Stimulated activated effector memory CD8-positive, alpha-beta T cell treated with anti-CD3 and anti-CD28 coated beads, Interleukin-12 subunit alpha, Interleukin-12 subunit beta, amount 100 ng/mL, for 72 hours (primary cell): ENCODE results near the gene CASP8.
"Not testable (repeated sequence)": the region's sequence is repeated elsewhere in the genome, so short reads cannot be mapped to it uniquely, and the experiment has no call there.

Experiments
- ATAC-seq: fragments of 150-1000 bp; cut with Tn5 transposase; 2 replicates; pipeline ENCODE4 v1.10.0; 2021
- DNase-seq, 2 donors: peaks; one replicate each; pipeline ENCODE4 v3.0.0; 2021 to 2022; ENCODE audit warnings: low spot score in 2 of 2
- H3K27ac Mint-ChIP-seq: one replicate; pipeline ENCODE4 v1.8.0; 2022; ENCODE audit warnings: mild to moderate bottlenecking, mixed read lengths
- H3K36me3 Mint-ChIP-seq: one replicate; pipeline ENCODE4 v1.8.0; 2022; ENCODE audit warnings: mild to moderate bottlenecking, mixed read lengths
- H3K4me1 Mint-ChIP-seq: one replicate; pipeline ENCODE4 v1.8.0; 2022; ENCODE audit warnings: mixed read lengths
- H3K4me3 Mint-ChIP-seq: one replicate; pipeline ENCODE4 v1.8.0; 2022; ENCODE audit warnings: mild to moderate bottlenecking, mixed read lengths
- H3K9me3 Mint-ChIP-seq: one replicate; pipeline ENCODE4 v1.8.0; 2022; ENCODE audit warnings: mixed read lengths

CASP8 gene

DNA sequence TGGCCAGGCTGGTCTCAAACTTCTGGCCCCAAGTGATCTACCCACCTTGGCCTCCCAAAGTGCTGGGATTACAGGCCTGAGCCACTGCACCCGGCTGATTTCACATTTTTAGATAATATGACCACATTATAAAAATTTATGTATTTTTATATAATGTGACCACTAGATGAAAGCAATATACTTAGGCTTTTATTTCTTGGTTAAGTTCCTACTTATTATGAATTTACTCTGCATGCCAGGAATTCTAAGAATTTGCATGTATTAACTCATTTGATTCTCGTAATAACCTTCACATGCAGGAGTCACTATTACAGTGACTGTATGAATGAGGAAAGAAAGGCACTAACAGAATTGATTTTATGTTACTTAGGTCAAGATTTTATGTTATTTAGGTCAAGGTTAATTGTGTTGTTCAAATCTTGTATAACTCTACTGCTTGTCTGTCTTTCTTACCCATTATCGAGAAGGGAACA lies 25.6 kb upstream of the CASP8 start:
- peak overlapping the region; percentile 91 for H3K4me3 Mint-ChIP-seq
- H3K27ac Mint-ChIP-seq = peak overlapping the region; percentile 94
- DNase-seq = no peak
- H3K9me3 Mint-ChIP-seq = no peaks in the 10 kb centered on the region
- H3K4me1 Mint-ChIP-seq = peaks cover 43% of the 10 kb centered on the region
- ATAC-seq = no peak
- peaks cover 70% of the 10 kb centered on the region for H3K36me3 Mint-ChIP-seq

DNA sequence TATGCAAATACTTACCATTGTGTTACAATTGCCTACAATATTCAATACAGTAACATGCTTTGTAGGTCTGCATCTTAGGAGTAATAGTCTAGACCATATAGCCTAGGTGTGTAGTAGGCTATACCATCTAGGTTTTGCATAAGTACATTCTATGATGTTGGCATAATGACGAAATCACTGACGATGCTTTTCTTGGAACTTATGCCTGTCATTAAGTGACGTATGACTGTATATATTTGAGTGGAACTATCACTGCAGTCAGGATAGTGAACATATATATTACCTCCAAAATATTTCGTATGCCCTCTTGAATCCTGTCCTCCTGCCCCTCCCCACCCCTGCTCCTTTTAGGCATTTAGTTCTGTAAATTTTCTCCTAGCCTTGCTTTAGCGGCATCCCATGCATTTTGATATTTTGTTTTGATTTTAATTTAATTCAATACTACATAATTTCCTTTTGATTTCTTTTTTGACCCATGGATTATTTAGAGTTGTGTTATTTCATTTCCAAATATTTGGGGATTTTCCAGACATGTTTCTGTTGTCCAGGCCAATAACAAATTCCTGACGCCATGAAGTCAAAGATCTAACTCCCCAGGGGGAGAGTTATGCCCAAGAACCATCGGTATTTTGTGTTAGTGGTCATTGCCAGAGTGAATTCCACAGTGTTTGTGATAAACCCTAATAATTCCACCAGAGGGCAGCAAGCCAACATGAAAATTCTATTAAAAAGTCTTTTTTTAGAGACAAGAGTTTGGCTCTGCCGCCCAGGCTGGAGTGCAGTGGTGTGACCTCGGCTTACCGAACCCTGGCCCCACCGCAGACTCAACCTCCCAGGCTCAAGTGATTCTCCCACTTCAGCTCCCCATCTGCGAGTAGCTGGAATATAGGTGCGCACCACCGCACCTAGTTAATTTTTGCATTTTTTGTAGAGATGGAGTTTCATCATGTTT lies 24.2 kb upstream of the CASP8 start:
- ATAC-seq = peak; percentile 57
- Mint-ChIP-seq H3K4me1 (peaks cover 52% of the 10 kb centered on the region), H3K9me3 (no peaks in the 10 kb centered on the region)

GRCh38 chr2:201237486-201238123 lies 22.7 kb upstream of the CASP8 start:
- H3K4me3 Mint-ChIP-seq = peak overlapping the region; percentile 91
- peaks cover 88% of the 10 kb centered on the region for H3K36me3 Mint-ChIP-seq
- H3K4me1 Mint-ChIP-seq = peaks cover 43% of the 10 kb centered on the region
- H3K27ac Mint-ChIP-seq = peak overlapping the region; percentile 94
- ATAC-seq = no peak
- DNase-seq = no peak
- no peaks in the 10 kb centered on the region for H3K9me3 Mint-ChIP-seq

More for the DNA sequence above, 24.2 kb upstream of the CASP8 start:
- peak in 1 of 2 donors; percentile 30 for DNase-seq
- Mint-ChIP-seq H3K4me3 (peak overlapping the region; percentile 91), H3K36me3 (peaks cover 84% of the 10 kb centered on the region), H3K27ac (peak overlapping the region; percentile 94)

DNA sequence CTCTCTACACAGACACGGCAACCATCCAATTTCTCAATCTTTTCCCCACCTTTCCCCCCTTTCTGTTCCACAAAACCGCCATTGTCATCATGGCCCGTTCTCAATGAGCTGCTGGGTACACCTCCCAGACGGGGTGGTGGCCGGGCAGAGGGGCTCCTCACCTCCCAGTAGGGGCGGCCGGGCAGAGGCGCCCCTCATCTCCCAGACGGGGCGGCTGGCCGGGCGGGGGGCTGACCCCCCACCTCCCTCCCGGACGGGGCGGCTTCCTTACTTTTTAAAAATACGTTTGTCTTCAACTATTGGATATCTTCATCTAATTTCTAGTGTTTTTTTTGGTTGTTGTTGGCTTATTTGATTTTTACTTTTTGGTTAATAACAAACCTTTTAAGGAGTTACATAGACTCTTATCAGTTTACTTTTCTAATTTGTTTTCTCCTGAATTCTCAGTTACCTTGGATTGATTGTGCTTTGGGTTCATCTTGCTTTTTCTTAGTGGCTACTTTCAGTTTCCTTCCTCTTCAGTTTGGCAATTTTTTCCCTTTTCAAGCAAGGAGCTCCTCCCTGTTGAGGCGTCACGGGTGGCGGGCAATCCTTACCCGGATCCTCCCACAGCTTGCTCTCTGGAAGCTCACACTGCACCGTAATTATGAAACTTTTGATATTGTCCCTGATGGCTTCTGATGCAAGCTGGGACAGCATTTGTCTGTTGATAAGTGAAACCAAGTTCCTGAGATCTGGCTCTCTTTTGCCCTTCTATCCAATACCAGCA lies 21.0 kb upstream of the CASP8 start:
- not testable (repeated sequence) for DNase-seq, H3K9me3 Mint-ChIP-seq, H3K4me3 Mint-ChIP-seq, ATAC-seq
- Mint-ChIP-seq H3K36me3 (peaks cover 74% of the 10 kb centered on the region), H3K27ac (peak overlapping the region; percentile 89), H3K4me1 (peaks cover 35% of the 10 kb centered on the region)

DNA sequence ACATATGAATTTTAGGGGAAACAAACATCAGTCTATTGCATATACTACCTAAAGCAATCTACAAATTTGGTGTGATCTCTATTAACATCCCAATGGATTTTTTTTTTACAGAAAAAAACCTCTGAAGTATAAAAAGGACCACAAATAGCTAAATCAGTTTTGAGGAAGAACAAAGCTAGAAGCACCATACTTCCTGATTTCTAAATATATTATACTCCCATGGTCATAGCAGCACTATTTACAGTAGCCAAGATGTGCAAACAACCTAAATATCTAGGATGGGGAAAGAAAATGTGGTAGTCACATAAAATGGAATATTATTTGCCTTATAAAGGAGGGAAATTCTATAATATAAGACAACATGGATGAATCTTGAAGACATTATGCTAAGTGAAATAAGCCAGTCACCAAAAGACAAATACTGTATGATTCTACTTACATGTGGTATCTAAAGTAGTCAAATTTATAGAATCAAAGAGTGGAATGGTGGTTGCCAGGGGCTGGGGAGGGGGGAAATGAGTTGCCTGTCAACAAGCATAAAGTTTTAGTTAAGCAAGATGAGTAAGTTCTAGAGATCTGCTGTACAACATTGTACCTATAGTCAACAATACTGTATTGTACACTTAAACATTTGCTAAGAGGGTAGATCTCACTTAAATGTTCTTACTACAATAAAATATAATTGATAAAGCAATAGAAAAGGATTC lies 17.6 kb upstream of the CASP8 start:
- H3K27ac Mint-ChIP-seq = peak overlapping the region; percentile 43
- no peak for DNase-seq
- H3K4me3 Mint-ChIP-seq = no peak overlapping the region
- peak; percentile 69 for ATAC-seq
- H3K4me1 Mint-ChIP-seq = peaks cover 20% of the 10 kb centered on the region
- peaks cover 52% of the 10 kb centered on the region for H3K36me3 Mint-ChIP-seq
- H3K9me3 Mint-ChIP-seq = no peaks in the 10 kb centered on the region

DNA sequence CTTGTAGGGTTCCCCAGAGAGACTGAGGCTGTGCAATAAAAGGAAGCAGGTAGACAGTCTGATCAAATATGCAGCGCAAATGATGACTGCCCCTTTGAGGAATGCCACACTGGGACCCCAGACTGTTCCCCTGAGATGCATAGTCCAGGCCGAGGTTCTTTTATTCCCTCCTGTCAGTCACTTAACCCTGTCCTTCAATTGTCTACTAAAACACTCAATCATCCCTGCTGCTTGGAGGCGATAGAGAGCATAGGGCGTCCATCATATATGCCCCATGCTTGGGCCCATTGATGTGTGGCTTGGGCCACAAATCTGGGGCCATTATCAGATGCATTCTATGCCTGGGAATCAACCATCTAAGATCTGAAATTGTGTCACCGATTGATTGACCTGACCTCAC lies 15.5 kb upstream of the CASP8 start:
- no peak overlapping the region for H3K4me3 Mint-ChIP-seq
- no peak overlapping the region for H3K27ac Mint-ChIP-seq
- H3K36me3 Mint-ChIP-seq = peaks cover 31% of the 10 kb centered on the region
- DNase-seq (no peak), ATAC-seq (no peak)
- H3K9me3 Mint-ChIP-seq = no peaks in the 10 kb centered on the region
- peaks cover 18% of the 10 kb centered on the region for H3K4me1 Mint-ChIP-seq

DNA sequence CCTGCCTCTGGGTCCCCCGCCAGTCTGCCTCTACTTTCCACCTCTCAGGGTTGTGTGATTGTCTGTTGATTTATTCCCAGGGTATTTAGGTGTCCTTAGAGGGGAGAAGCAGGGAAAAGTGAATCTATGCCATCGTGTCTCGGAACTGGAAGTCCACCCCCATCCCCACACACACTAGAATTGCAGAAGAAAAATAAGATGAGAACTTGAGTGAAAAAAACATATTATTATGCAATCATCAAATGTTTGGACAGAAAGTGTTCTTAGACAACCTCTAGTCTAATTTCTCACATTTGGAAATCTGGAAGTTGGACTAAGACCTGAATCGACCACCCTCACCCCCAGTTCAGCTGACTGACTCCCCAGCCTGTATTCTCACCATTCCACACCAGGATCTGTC lies 14.1 kb upstream of the CASP8 start:
- peak overlapping the region; percentile 60 for H3K27ac Mint-ChIP-seq
- peaks cover 24% of the 10 kb centered on the region for H3K4me1 Mint-ChIP-seq
- ATAC-seq (no peak), DNase-seq (no peak)
- no peak overlapping the region for H3K4me3 Mint-ChIP-seq
- peaks cover 2% of the 10 kb centered on the region for H3K9me3 Mint-ChIP-seq
- peaks cover 16% of the 10 kb centered on the region for H3K36me3 Mint-ChIP-seq

GRCh38 chr2:201248288-201248844 lies 12.0 kb upstream of the CASP8 start:
- Mint-ChIP-seq H3K4me1 (peaks cover 41% of the 10 kb centered on the region), H3K4me3 (no peak overlapping the region), H3K36me3 (peaks cover 17% of the 10 kb centered on the region), H3K9me3 (peaks cover 2% of the 10 kb centered on the region), H3K27ac (peak overlapping the region; percentile 65)
- DNase-seq = no peak
- no peak for ATAC-seq

DNA sequence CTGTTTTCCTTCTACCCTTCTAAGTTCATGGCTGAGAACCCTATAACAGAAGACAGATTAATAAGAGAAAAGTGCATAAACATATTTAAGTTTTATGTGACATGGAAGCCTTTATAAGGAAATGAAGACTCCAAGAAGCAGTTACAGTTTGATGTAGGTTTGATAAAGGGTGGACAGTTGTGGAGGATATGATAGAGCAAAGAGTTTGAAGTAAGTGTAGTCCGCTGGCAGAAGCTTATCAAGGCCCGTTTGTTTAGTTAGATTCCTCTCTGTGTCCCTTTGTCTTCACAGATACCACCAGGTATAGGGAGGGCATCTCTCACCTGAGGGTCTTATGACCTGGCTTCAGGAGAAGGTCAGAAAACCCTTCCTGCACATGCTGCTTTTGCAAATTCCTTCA lies 10.4 kb upstream of the CASP8 start:
- Mint-ChIP-seq H3K27ac (peak overlapping the region; percentile 65), H3K36me3 (peaks cover 25% of the 10 kb centered on the region), H3K4me1 (peaks cover 52% of the 10 kb centered on the region), H3K9me3 (peaks cover 2% of the 10 kb centered on the region), H3K4me3 (no peak overlapping the region)
- DNase-seq (no peak), ATAC-seq (no peak)

DNA sequence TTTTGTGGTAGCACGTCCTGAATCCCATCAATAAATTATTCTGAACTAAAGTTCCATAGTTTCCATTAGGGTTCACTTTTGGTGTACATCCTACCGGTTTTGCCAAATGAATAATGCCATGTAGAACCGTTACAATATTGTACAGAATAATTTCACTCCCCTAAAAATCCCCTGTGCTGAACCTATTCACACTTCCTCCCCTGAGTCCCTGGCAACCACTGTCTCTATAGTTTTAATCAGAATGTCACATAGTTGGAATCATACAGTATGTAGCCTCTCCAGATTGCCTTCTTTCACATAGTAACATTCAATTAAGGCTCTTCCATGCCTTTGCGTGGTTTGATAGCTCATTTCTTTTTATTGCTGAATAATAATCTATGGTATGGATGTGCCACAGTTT lies 9.6 kb upstream of the CASP8 start:
- Mint-ChIP-seq H3K4me1 (peaks cover 59% of the 10 kb centered on the region), H3K36me3 (peaks cover 30% of the 10 kb centered on the region), H3K27ac (no peak overlapping the region), H3K9me3 (peaks cover 2% of the 10 kb centered on the region), H3K4me3 (no peak overlapping the region)
- no peak for ATAC-seq
- DNase-seq = no peak

- no peak for DNase-seq
- H3K36me3 Mint-ChIP-seq = peaks cover 37% of the 10 kb centered on the region
- peak overlapping the region; percentile 16 for H3K4me3 Mint-ChIP-seq
- H3K27ac Mint-ChIP-seq = peak overlapping the region; percentile 93
- H3K4me1 Mint-ChIP-seq = peaks cover 78% of the 10 kb centered on the region
- peaks cover 2% of the 10 kb centered on the region for H3K9me3 Mint-ChIP-seq
- ATAC-seq = no peak
Measured at GRCh38 chr2:201254081-201254730, 6.1 kb upstream of the CASP8 start.

DNA sequence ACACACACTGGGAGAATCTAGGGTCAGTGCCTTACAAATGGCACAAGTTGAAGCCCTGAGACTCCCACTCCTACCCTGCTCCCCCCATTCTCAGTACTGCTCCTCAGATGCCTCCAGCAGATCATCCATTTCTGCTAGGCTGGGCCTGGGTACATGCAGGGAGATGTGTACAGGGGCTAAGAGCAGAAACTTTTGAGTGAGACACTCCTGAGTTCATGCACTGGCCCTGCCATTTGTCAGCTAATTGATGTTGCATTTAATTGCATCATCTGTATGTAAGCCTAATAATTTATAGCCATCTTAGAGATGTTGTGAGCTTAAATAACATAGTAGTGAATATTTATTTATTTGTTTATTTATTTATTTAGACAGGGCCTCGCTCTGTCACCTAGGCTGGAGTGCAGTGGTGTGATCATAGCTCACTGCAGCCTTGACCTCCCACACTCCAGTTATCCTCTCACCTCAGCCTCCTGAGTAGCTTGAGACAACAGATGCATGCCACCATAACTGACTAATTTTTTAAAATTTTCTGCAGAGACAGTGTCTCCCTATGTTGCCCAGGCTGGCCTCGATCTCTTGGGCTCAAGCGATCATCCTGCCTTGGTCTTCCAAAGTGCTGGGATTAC lies 4.8 kb upstream of the CASP8 start:
- Mint-ChIP-seq H3K4me1 (peaks cover 78% of the 10 kb centered on the region), H3K9me3 (no peaks in the 10 kb centered on the region), H3K4me3 (no peak overlapping the region), H3K27ac (peak overlapping the region; percentile 97), H3K36me3 (peaks cover 50% of the 10 kb centered on the region)
- DNase-seq (peak in 1 of 2 donors; percentile 48), ATAC-seq (no peak)

DNA sequence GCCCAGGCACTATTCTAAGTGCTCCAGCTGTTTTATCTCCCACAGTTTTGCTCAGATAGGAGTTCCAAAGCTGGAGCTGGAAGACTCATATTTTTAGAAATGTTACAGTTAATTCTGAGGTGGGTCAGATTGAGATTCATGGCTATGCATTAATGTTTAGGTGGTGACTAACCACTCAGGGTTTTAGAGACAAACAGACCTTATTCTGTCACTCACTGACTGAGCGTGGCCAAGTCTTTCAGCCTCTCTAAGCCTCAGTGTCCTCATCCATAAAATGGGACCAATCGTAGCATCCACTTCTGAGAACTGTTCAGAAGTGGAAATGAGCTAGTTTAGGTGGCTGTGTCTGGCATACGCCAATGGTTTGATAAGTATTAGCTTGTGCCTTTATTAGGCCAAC lies 4.3 kb upstream of the CASP8 start:
- ATAC-seq (no peak), DNase-seq (peak in 1 of 2 donors; percentile 46)
- Mint-ChIP-seq H3K9me3 (no peaks in the 10 kb centered on the region), H3K4me3 (peak overlapping the region; percentile 88), H3K36me3 (peaks cover 56% of the 10 kb centered on the region), H3K4me1 (peaks cover 74% of the 10 kb centered on the region), H3K27ac (peak overlapping the region; percentile 97)
